Esophagus muscularis mucosa (tissue), 3 donors: Measurements from ENCODE around the gene ERICH6.

ENCODE experiments used
- CTCF ChIP-seq, 3 experiments: fragments of 200-600 bp in 2 of 3; fragments of 450-650 bp in 1 of 3; sonication (generic) in 2 of 3; IDR thresholded peaks; one replicate each; pipeline ENCODE4 v1.5.1; 2017 to 2019; ENCODE audit warnings: antibody characterized with exemption in 3 of 3, mild to moderate bottlenecking in 2 of 3, moderate library complexity in 1 of 3
- EP300 ChIP-seq: sonication (generic); formaldehyde crosslinking; IDR thresholded peaks from one replicate; pipeline ENCODE4 v1.6.1; 2017; ENCODE audit warnings: antibody characterized with exemption

DNA sequence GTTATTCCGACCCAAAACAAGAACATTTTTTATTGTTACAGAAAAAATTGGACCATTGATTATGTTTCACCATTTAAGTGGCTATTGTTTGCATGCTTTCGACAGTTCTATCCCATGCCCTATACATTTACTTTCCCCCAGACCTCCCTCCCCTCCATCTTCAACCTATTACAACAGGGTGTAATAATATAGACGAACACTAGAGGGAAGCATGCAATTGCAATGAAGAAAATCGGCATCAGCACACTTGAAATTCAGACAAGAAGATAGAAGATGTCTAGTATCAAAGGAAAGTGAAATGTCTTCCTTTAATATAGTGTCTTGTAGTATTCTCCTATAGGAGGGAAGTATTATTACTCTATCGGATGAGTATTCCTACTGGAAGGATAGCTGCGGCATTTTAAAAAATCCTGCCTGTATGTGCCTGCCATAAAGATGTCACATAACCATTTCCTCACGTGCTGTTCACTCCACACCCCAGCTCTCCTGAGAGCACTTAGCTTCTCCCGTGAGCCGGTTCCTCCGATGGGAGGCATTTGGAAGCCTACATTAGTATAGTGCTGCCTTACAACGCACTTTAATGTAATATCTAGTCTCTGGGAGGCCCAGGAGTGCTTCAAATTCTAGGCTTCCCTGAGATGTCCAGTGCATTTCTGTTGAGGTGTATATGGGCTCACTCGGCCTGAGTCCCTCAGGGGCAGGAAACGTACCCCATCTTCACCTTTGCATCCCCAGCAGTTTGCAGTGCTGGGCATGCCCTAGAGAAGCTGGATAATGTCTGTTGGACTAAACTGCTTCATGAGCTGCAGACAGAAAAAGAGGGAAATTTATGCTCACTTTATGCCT, 17.8 kb upstream of the ERICH6 start:
- peak; percentile 83 to 85 (median 83) for TF ChIP-seq CTCF (IDR thresholded peaks at IDR 0.05)
- TF ChIP-seq EP300, result no peak
